HepG2 (cell line): Measurements from ENCODE around the gene GPD1. TPM values are rescaled to one million over a fixed set of nuclear protein-coding genes. Genes with fewer than 3 reads are reported as not detected.
A peak's percentile ranks its signal among the peaks of the same experiment; 100 is the strongest.

Experiments used
- AHR ChIP-seq: IDR thresholded peaks from 2 replicates; pipeline ENCODE4 v1.6.1; 2018; ENCODE audit warnings: missing genetic modification reagents, missing compliant biosample characterization
- AKAP8 ChIP-seq: sonication (generic); formaldehyde crosslinking; IDR thresholded peaks from 2 replicates; pipeline ENCODE4 v1.5.1; 2020; ENCODE audit warnings: mild to moderate bottlenecking, missing genetic modification reagents
- DMAP1 ChIP-seq: IDR thresholded peaks from 2 replicates; pipeline ENCODE4 v1.6.1; 2016
- ETV6 ChIP-seq: sonication (generic); formaldehyde crosslinking; conservative IDR thresholded peaks from 2 replicates; pipeline ENCODE4 v1.4.0; 2020; ENCODE audit warnings: missing genetic modification reagents
- HNF1B ChIP-seq: sonication (generic); formaldehyde crosslinking; IDR thresholded peaks from 2 replicates; pipeline ENCODE4 v1.5.1; 2020; ENCODE audit warnings: mild to moderate bottlenecking, moderate library complexity, missing genetic modification reagents
- HOMEZ ChIP-seq: IDR thresholded peaks from 2 replicates; pipeline ENCODE4 v1.6.1; 2016; ENCODE audit warnings: low read depth
- KDM1A ChIP-seq: IDR thresholded peaks from 2 replicates; pipeline ENCODE4 v1.6.1; 2016; ENCODE audit warnings: missing compliant biosample characterization
- KDM4B ChIP-seq: sonication (generic); formaldehyde crosslinking; IDR thresholded peaks from 2 replicates; pipeline ENCODE4 v1.4.0; 2020; ENCODE audit warnings: missing genetic modification reagents
- MIXL1 ChIP-seq: IDR thresholded peaks from 2 replicates; pipeline ENCODE4 v1.6.1; 2016
- MXD1 ChIP-seq: sonication (generic); formaldehyde crosslinking; IDR thresholded peaks from 2 replicates; pipeline ENCODE4 v1.4.0; 2020; ENCODE audit warnings: mild to moderate bottlenecking, missing genetic modification reagents
- PLRG1 ChIP-seq: fragments of 450-650 bp; conservative IDR thresholded peaks from 2 replicates; pipeline ENCODE4 v1.6.1; 2016
- RFXANK ChIP-seq: IDR thresholded peaks from 2 replicates; pipeline ENCODE4 v1.6.1; 2016
- STAG1 ChIP-seq: sonication (generic); formaldehyde crosslinking; IDR thresholded peaks from 2 replicates; pipeline ENCODE4 v1.4.0; 2020; ENCODE audit warnings: missing genetic modification reagents
- TIGD3 ChIP-seq: sonication (generic); formaldehyde crosslinking; IDR thresholded peaks from 2 replicates; pipeline ENCODE4 v1.5.1; 2020; ENCODE audit warnings: mild to moderate bottlenecking, missing genetic modification reagents, borderline replicate concordance
- ZFX ChIP-seq: sonication (generic); formaldehyde crosslinking; IDR thresholded peaks from 2 replicates; pipeline ENCODE4 v1.4.0; 2020; ENCODE audit warnings: mild to moderate bottlenecking, low read depth, missing genetic modification reagents, moderate library complexity
- ZKSCAN5 ChIP-seq: sonication (generic); formaldehyde crosslinking; IDR thresholded peaks from 2 replicates; pipeline ENCODE4 v1.5.1; 2020; ENCODE audit warnings: mild to moderate bottlenecking, missing genetic modification reagents
- ZNF12 ChIP-seq: sonication (generic); formaldehyde crosslinking; IDR thresholded peaks from 2 replicates; pipeline ENCODE4 v1.5.0; 2020; ENCODE audit warnings: missing genetic modification reagents
- ZNF329 ChIP-seq: sonication (generic); formaldehyde crosslinking; IDR thresholded peaks from 2 replicates; pipeline ENCODE4 v1.9.0; 2021; ENCODE audit warnings: low read depth, mild to moderate bottlenecking, missing genetic modification reagents
- ZNF607 ChIP-seq: sonication (generic); formaldehyde crosslinking; IDR thresholded peaks from 2 replicates; pipeline ENCODE4 v1.5.1; 2020; ENCODE audit warnings: missing genetic modification reagents, mild to moderate bottlenecking, borderline replicate concordance
- ZNF761 ChIP-seq: sonication (generic); formaldehyde crosslinking; conservative IDR thresholded peaks from 2 replicates; pipeline ENCODE4 v1.4.0; 2020; ENCODE audit warnings: mild to moderate bottlenecking, missing genetic modification reagents
- ZSCAN9 ChIP-seq: IDR thresholded peaks from 2 replicates; pipeline ENCODE4 v1.6.1; 2016; ENCODE audit warnings: borderline replicate concordance
- polyA plus RNA-seq, 8 experiments: library from polyadenylated mRNA; depleted of rRNA in 3 of 8; stranded (reverse) in 7 of 8; unstranded in 1 of 8; fragments of >200 nt; fragmentation: Illumina TruSeq in 4 of 8; extraction: Trizol in 4 of 8; gene quantifications; 2 replicates each; pipeline versions ENCODE4 v1.2.1 to v1.2.3, GENCODE V29; 2011 to 2016; ENCODE audit warnings: low read depth in 4 of 8, missing spikeins in 1 of 8, mixed read lengths in 1 of 8; ENCODE audit not compliant: insufficient read depth in 1 of 8
- total RNA-seq, 5 experiments: library from RNA; depleted of rRNA; stranded (reverse); fragments of >200 nt; fragmentation: Illumina TruSeq; extraction: Trizol; gene quantifications; 2 replicates each; pipeline ENCODE4 v1.2.3, GENCODE V29; 2016; ENCODE audit warnings: low read depth in 1 of 5
- TF ChIP-seq, protein P1 (sequence below): sonication (generic); formaldehyde crosslinking; IDR thresholded peaks from 2 replicates; pipeline ENCODE4 v1.4.0; 2020; ENCODE audit warnings: mild to moderate bottlenecking, missing genetic modification reagents

GPD1 gene
- total and polyA plus RNA-seq, 2 of the 13 experiments (the other 11 are each of a cell fraction or from before 2014, with no cell fraction given) = 3.7 to 30.6 TPM

GRCh38 chr12:50103767-50104321 is at the start of gene GPD1 (continued):
- TF ChIP-seq KDM4B (CRISPR knock-in tag) = no peak
- TF ChIP-seq ZFX (CRISPR knock-in tag) = peak; percentile 35
- 0 out of 2 replicates have a peak, but pooled peaks have one; percentile 45 for TF ChIP-seq TIGD3
- TF ChIP-seq HNF1B = no peak
- 0 out of 2 replicates have a peak, but pooled peaks have one; percentile 46 for TF ChIP-seq MIXL1 (CRISPR knock-in tag)
- TF ChIP-seq PLRG1 = no peak
- TF ChIP-seq DMAP1 (CRISPR knock-in tag) = 0 out of 2 replicates have a peak, but pooled peaks have one; percentile 47
- TF ChIP-seq ZSCAN9 = no peak
- TF ChIP-seq ZNF12 (CRISPR knock-in tag) = no peak
- TF ChIP-seq ZKSCAN5 (CRISPR knock-in tag) = 0 out of 2 replicates have a peak, but pooled peaks have one; percentile 18
- no peak for TF ChIP-seq KDM1A (CRISPR knock-in tag)
- no peak for TF ChIP-seq AHR (CRISPR knock-in tag)
- TF ChIP-seq HOMEZ (CRISPR knock-in tag) = peak; percentile 70; the same call in 1 of the 2 replicates
- no peak for TF ChIP-seq ETV6 (CRISPR knock-in tag)
- TF ChIP-seq STAG1 (CRISPR knock-in tag) = 0 out of 2 replicates have a peak, but pooled peaks have one; percentile 3
- peak; percentile 86; the same call in 1 of the 2 replicates for TF ChIP-seq MXD1 (CRISPR knock-in tag)
- TF ChIP-seq AKAP8 (CRISPR knock-in tag) = no peak
- peak; percentile 78; the same call in 1 of the 2 replicates for TF ChIP-seq ZNF607 (CRISPR knock-in tag)
- peak; percentile 72; the same call in 1 of the 2 replicates for TF ChIP-seq RFXANK (CRISPR knock-in tag)
- no peak for TF ChIP-seq ZNF761 (CRISPR knock-in tag)
- no peak for TF ChIP-seq ZNF329 (CRISPR knock-in tag)
- TF ChIP-seq, protein P1, sequence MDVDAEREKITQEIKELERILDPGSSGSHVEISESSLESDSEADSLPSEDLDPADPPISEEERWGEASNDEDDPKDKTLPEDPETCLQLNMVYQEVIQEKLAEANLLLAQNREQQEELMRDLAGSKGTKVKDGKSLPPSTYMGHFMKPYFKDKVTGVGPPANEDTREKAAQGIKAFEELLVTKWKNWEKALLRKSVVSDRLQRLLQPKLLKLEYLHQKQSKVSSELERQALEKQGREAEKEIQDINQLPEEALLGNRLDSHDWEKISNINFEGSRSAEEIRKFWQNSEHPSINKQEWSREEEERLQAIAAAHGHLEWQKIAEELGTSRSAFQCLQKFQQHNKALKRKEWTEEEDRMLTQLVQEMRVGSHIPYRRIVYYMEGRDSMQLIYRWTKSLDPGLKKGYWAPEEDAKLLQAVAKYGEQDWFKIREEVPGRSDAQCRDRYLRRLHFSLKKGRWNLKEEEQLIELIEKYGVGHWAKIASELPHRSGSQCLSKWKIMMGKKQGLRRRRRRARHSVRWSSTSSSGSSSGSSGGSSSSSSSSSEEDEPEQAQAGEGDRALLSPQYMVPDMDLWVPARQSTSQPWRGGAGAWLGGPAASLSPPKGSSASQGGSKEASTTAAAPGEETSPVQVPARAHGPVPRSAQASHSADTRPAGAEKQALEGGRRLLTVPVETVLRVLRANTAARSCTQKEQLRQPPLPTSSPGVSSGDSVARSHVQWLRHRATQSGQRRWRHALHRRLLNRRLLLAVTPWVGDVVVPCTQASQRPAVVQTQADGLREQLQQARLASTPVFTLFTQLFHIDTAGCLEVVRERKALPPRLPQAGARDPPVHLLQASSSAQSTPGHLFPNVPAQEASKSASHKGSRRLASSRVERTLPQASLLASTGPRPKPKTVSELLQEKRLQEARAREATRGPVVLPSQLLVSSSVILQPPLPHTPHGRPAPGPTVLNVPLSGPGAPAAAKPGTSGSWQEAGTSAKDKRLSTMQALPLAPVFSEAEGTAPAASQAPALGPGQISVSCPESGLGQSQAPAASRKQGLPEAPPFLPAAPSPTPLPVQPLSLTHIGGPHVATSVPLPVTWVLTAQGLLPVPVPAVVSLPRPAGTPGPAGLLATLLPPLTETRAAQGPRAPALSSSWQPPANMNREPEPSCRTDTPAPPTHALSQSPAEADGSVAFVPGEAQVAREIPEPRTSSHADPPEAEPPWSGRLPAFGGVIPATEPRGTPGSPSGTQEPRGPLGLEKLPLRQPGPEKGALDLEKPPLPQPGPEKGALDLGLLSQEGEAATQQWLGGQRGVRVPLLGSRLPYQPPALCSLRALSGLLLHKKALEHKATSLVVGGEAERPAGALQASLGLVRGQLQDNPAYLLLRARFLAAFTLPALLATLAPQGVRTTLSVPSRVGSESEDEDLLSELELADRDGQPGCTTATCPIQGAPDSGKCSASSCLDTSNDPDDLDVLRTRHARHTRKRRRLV (CRISPR knock-in tag) = no peak
